Neural cell (in vitro differentiated cells): ENCODE data around the gene ELN.

Experiments
- EP300 ChIP-seq: fragments of 450-650 bp; conservative IDR thresholded peaks from 2 replicates; pipeline ENCODE4 v1.6.1; 2014; ENCODE audit warnings: antibody characterized with exemption, mild to moderate bottlenecking, moderate library complexity; ENCODE audit not compliant: poor library complexity, severe bottlenecking
- EZH2 ChIP-seq: fragments of 200-600, 300-800 bp; shearing (Covaris generic), sonication (generic); IDR thresholded peaks from 2 replicates; pipeline ENCODE4 v1.6.1; 2014; ENCODE audit warnings: antibody characterized with exemption, low read length, borderline replicate concordance, mild to moderate bottlenecking; ENCODE audit not compliant: insufficient read depth, poor library complexity, severe bottlenecking
- TF ChIP-seq, protein P1 (sequence below): fragments of 450-650 bp; IDR thresholded peaks from 2 replicates; pipeline ENCODE4 v1.5.1; 2014; ENCODE audit warnings: antibody characterized with exemption, mild to moderate bottlenecking, moderate library complexity; ENCODE audit not compliant: poor library complexity, severe bottlenecking

DNA sequence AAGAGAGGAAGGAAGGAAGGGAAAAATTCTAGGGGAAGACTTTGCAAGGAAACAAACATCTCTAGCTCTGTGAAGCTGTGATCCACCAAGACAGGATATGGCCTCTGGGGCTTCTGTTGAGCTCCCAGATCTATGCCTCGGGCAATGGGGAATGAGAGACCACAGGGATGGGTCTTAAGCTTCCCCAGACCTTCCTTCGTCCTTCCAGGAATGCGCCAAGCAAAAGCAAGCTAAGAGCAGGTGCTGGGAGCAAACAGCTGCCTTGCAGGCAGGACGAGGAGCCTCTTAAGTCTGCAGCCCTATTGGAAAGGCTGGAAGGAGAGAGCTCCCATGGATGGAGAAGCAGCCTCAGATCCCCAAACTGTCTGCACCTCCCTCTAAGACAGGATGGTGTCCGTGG lies 21.9 kb upstream of the ELN start:
- TF ChIP-seq, protein P1, sequence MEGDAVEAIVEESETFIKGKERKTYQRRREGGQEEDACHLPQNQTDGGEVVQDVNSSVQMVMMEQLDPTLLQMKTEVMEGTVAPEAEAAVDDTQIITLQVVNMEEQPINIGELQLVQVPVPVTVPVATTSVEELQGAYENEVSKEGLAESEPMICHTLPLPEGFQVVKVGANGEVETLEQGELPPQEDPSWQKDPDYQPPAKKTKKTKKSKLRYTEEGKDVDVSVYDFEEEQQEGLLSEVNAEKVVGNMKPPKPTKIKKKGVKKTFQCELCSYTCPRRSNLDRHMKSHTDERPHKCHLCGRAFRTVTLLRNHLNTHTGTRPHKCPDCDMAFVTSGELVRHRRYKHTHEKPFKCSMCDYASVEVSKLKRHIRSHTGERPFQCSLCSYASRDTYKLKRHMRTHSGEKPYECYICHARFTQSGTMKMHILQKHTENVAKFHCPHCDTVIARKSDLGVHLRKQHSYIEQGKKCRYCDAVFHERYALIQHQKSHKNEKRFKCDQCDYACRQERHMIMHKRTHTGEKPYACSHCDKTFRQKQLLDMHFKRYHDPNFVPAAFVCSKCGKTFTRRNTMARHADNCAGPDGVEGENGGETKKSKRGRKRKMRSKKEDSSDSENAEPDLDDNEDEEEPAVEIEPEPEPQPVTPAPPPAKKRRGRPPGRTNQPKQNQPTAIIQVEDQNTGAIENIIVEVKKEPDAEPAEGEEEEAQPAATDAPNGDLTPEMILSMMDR = no peak
- TF ChIP-seq EP300 (no peak), EZH2 (no peak)
